Right renal pelvis (tissue), 4 donors: Measurements from ENCODE around the gene RNF14. TPM values are rescaled to one million over a fixed set of nuclear protein-coding genes. Genes with fewer than 3 reads are reported as not detected.

Source experiments
- polyA plus RNA-seq, 4 donors: library from polyadenylated mRNA; unstranded; fragments of 120-200 nt; gene quantifications; one replicate each; pipeline ENCODE4 v1.2.1, GENCODE V29; 2013; ENCODE audit not compliant: insufficient read length in 4 of 4

RNF14 gene
- polyA plus RNA-seq, 4 donors = 58.6 to 72.0 (median 69.1) TPM

Other genes starting within 250 kb of the RNF14 start
- gene PCDH1, start 90.7 kb upstream of the RNF14 start, polyA plus RNA-seq = 10 to 100 TPM; 24.0 to 28.3 (median 25.6) TPM
- gene DELE1, start 45.2 kb upstream of the RNF14 start, polyA plus RNA-seq = 100 to 1,000 TPM; 101 to 126 (median 117) TPM
- gene PCDH12, start 10.9 kb upstream of the RNF14 start, polyA plus RNA-seq = 10 to 100 TPM; 15.6 to 17.3 (median 16.7) TPM
- gene GNPDA1, start 43.9 kb downstream of the RNF14 start, polyA plus RNA-seq = 10 to 100 TPM; 64.9 to 68.0 (median 66.6) TPM
- 100 to 1,000 TPM; 131 to 159 (median 148) TPM for gene NDFIP1, start 139.7 kb downstream of the RNF14 start, polyA plus RNA-seq